Activated CD4-positive, alpha-beta memory T cell treated with anti-CD3 and anti-CD28 coated beads, Interleukin-2, amount 10 ng/mL, durations not matched to agents 7 days and 5 days (primary cell): Measurements from ENCODE around the gene NPR2. TPM values are rescaled to one million over a fixed set of nuclear protein-coding genes. Genes with fewer than 3 reads are reported as not detected.

ENCODE experiments used
- CTCF ChIA-PET: fragments of 350-600 bp; sonication (Branson Sonifier 250); formaldehyde crosslinking; loops from one replicate; lab custom pipeline; 2021; ENCODE audit warnings: antibody characterized with exemption, inconsistent platforms; lab: Charles Lee
- POLR2A ChIA-PET: fragments of 350-600 bp; sonication (Branson Sonifier 250); formaldehyde crosslinking; loops from one replicate; lab custom pipeline; 2021; ENCODE audit warnings: antibody characterized with exemption; lab: Charles Lee
- DNase-seq: peaks from one replicate; pipeline ENCODE4 v3.0.0-alpha.2; 2020
- H3K27ac Mint-ChIP-seq: one replicate; pipeline ENCODE4 v1.8.0; 2021; ENCODE audit warnings: mild to moderate bottlenecking, mixed read lengths
- H3K27me3 Mint-ChIP-seq: one replicate; pipeline ENCODE4 v1.8.0; 2021; ENCODE audit warnings: mixed read lengths
- H3K36me3 Mint-ChIP-seq: one replicate; pipeline ENCODE4 v1.8.0; 2021; ENCODE audit warnings: low read depth, mixed read lengths
- H3K4me1 Mint-ChIP-seq: one replicate; pipeline ENCODE4 v1.8.0; 2021; ENCODE audit warnings: mixed read lengths
- H3K4me3 Mint-ChIP-seq: one replicate; pipeline ENCODE4 v1.8.0; 2021; ENCODE audit warnings: mild to moderate bottlenecking, mixed read lengths
- H3K9me3 Mint-ChIP-seq: one replicate; pipeline ENCODE4 v1.8.0; 2021; ENCODE audit warnings: mixed read lengths
- total RNA-seq, 2 experiments: library from RNA; stranded (reverse); gene quantifications; one replicate each; pipeline ENCODE4 v1.2.3, GENCODE V29; 2021

The NPR2 gene
- total RNA-seq, 2 experiments from 2014 or later: 7.7 to 8.5 TPM

GRCh38 chr9:35767458-35767857 lies 23.9 kb upstream of the NPR2 start:
- CTCF ChIA-PET: interaction anchor here (1.3 kb wide), 1 partner anchor 59 kb away, joined by 3 read pairs; no protein-coding TSS in a partner anchor
- Mint-ChIP-seq H3K9me3 (no peaks in the 10 kb centered on the region), H3K27me3 (no peaks in the 10 kb centered on the region), H3K36me3 (no peaks in the 10 kb centered on the region), H3K4me3 (no peak overlapping the region), H3K4me1 (no peaks in the 10 kb centered on the region), H3K27ac (no peak overlapping the region)
- DNase-seq: no peak
- POLR2A ChIA-PET: no interaction called here

GRCh38 chr9:35769763-35770162 lies 21.6 kb upstream of the NPR2 start:
- Mint-ChIP-seq H3K4me3 (no peak overlapping the region), H3K36me3 (no peaks in the 10 kb centered on the region), H3K4me1 (no peaks in the 10 kb centered on the region), H3K9me3 (no peaks in the 10 kb centered on the region), H3K27me3 (no peaks in the 10 kb centered on the region), H3K27ac (no peak overlapping the region)
- no peak for DNase-seq
- ChIA-PET CTCF (interaction anchor here (0.7 to 2.0 kb wide), 4 partner anchors 14 to 295 kb away, joined by 3 to 6 read pairs (median 4); no protein-coding TSS in a partner anchor), POLR2A (interaction anchor here (2.1 kb wide), 1 partner anchor 21 kb away, joined by 7 read pairs; the partner anchor contains the start of genes GBA2 and RGP1)

GRCh38 chr9:35771075-35771433 lies 20.3 kb upstream of the NPR2 start:
- H3K9me3 Mint-ChIP-seq: no peaks in the 10 kb centered on the region
- no peaks in the 10 kb centered on the region for H3K4me1 Mint-ChIP-seq
- DNase-seq: no peak
- CTCF ChIA-PET: interaction anchor here (0.6 to 0.8 kb wide), 2 partner anchors 14 to 26 kb away, joined by 3 to 4 read pairs; no protein-coding TSS in a partner anchor
- no peaks in the 10 kb centered on the region for H3K27me3 Mint-ChIP-seq
- no peak overlapping the region for H3K4me3 Mint-ChIP-seq
- no peak overlapping the region for H3K27ac Mint-ChIP-seq
- POLR2A ChIA-PET: interaction anchor here (1.2 to 2.0 kb wide), 2 partner anchors 10 to 23 kb away, joined by 4 to 5 read pairs; partner anchors contain the start of genes GBA2 and RGP1
- no peaks in the 10 kb centered on the region for H3K36me3 Mint-ChIP-seq

- Mint-ChIP-seq H3K4me3 (no peak overlapping the region), H3K27me3 (no peaks in the 10 kb centered on the region), H3K36me3 (no peaks in the 10 kb centered on the region), H3K27ac (no peak overlapping the region), H3K4me1 (no peaks in the 10 kb centered on the region), H3K9me3 (no peaks in the 10 kb centered on the region)
- ChIA-PET POLR2A (interaction anchor here (1.2 to 2.0 kb wide), 2 partner anchors 11 to 23 kb away, joined by 4 to 5 read pairs; partner anchors contain the start of genes GBA2 and RGP1), CTCF (interaction anchor here (0.6 to 0.8 kb wide), 2 partner anchors 15 to 26 kb away, joined by 3 to 4 read pairs; no protein-coding TSS in a partner anchor)
- no peak for DNase-seq
Measured at GRCh38 chr9:35771534-35771933, 19.9 kb upstream of the NPR2 start.

GRCh38 chr9:35771943-35772342 lies 19.4 kb upstream of the NPR2 start:
- Mint-ChIP-seq H3K4me3 (no peak overlapping the region), H3K27me3 (no peaks in the 10 kb centered on the region), H3K36me3 (no peaks in the 10 kb centered on the region), H3K27ac (no peak overlapping the region), H3K4me1 (no peaks in the 10 kb centered on the region), H3K9me3 (no peaks in the 10 kb centered on the region)
- ChIA-PET CTCF (interaction anchor here (0.8 to 1.2 kb wide), 3 partner anchors 8 to 110 kb away, joined by 3 to 4 read pairs (median 4); no protein-coding TSS in a partner anchor), POLR2A (interaction anchor here (2.0 kb wide), 1 partner anchor 11 kb away, joined by 5 read pairs; no protein-coding TSS in a partner anchor)
- DNase-seq: no peak

- no peak for DNase-seq
- POLR2A ChIA-PET: no interaction called here
- peaks cover under 1% of the 10 kb centered on the region for H3K36me3 Mint-ChIP-seq
- CTCF ChIA-PET: interaction anchor here (0.8 to 1.3 kb wide), 6 partner anchors 15 to 128 kb away, joined by 3 to 6 read pairs (median 3); partner anchors contain the start of genes GBA2 and RGP1
- H3K27ac Mint-ChIP-seq: no peak overlapping the region
- H3K27me3 Mint-ChIP-seq: no peaks in the 10 kb centered on the region
- no peaks in the 10 kb centered on the region for H3K4me1 Mint-ChIP-seq
- no peak overlapping the region for H3K4me3 Mint-ChIP-seq
- no peaks in the 10 kb centered on the region for H3K9me3 Mint-ChIP-seq
Measured at GRCh38 chr9:35774907-35775635, 16.3 kb upstream of the NPR2 start.

- H3K4me3 Mint-ChIP-seq: no peak overlapping the region
- DNase-seq: no peak
- POLR2A ChIA-PET: no interaction called here
- peaks cover 5% of the 10 kb centered on the region for H3K36me3 Mint-ChIP-seq
- no peaks in the 10 kb centered on the region for H3K9me3 Mint-ChIP-seq
- CTCF ChIA-PET: interaction anchor here (1.1 to 1.3 kb wide), 3 partner anchors 14 to 27 kb away, joined by 3 to 6 read pairs (median 4); partner anchors contain the start of genes GBA2 and RGP1
- no peaks in the 10 kb centered on the region for H3K4me1 Mint-ChIP-seq
- H3K27ac Mint-ChIP-seq: no peak overlapping the region
- H3K27me3 Mint-ChIP-seq: no peaks in the 10 kb centered on the region
Measured at GRCh38 chr9:35776018-35776417, 15.4 kb upstream of the NPR2 start.

- Mint-ChIP-seq H3K36me3 (peaks cover 9% of the 10 kb centered on the region), H3K4me1 (no peaks in the 10 kb centered on the region), H3K9me3 (no peaks in the 10 kb centered on the region), H3K4me3 (no peak overlapping the region), H3K27me3 (no peaks in the 10 kb centered on the region), H3K27ac (no peak overlapping the region)
- CTCF ChIA-PET: interaction anchor here (0.8 to 2.2 kb wide), 7 partner anchors 12 to 176 kb away, joined by 3 to 8 read pairs (median 4); no protein-coding TSS in a partner anchor
- no peak for DNase-seq
- POLR2A ChIA-PET: no interaction called here
Measured at GRCh38 chr9:35778496-35778895, 12.9 kb upstream of the NPR2 start.

- ChIA-PET POLR2A (interaction anchor here (1.1 kb wide), 1 partner anchor 25 kb away, joined by 3 read pairs; no protein-coding TSS in a partner anchor), CTCF (interaction anchor here (1.5 to 1.6 kb wide), 2 partner anchors 9 to 121 kb away, joined by 4 to 5 read pairs; no protein-coding TSS in a partner anchor)
Measured at GRCh38 chr9:35781066-35781465, 10.3 kb upstream of the NPR2 start.

GRCh38 chr9:35783418-35783817 lies 8.0 kb upstream of the NPR2 start:
- Mint-ChIP-seq H3K9me3 (no peaks in the 10 kb centered on the region), H3K4me1 (no peaks in the 10 kb centered on the region), H3K27me3 (no peaks in the 10 kb centered on the region), H3K27ac (no peak overlapping the region), H3K36me3 (peaks cover 27% of the 10 kb centered on the region), H3K4me3 (no peak overlapping the region)
- ChIA-PET POLR2A (no interaction called here), CTCF (interaction anchor here (1.9 kb wide), 1 partner anchor 48 kb away, joined by 5 read pairs; no protein-coding TSS in a partner anchor)
- no peak for DNase-seq

More at GRCh38 chr9:35781066-35781465, 10.3 kb upstream of the NPR2 start:
- DNase-seq: no peak
- H3K27ac Mint-ChIP-seq: no peak overlapping the region
- no peaks in the 10 kb centered on the region for H3K9me3 Mint-ChIP-seq
- no peaks in the 10 kb centered on the region for H3K4me1 Mint-ChIP-seq
- no peak overlapping the region for H3K4me3 Mint-ChIP-seq
- H3K27me3 Mint-ChIP-seq: no peaks in the 10 kb centered on the region
- peaks cover 21% of the 10 kb centered on the region for H3K36me3 Mint-ChIP-seq

GRCh38 chr9:35789541-35789940 lies 1.9 kb upstream of the NPR2 start:
- H3K4me1 Mint-ChIP-seq: peaks cover 6% of the 10 kb centered on the region
- POLR2A ChIA-PET: interaction anchor here (0.7 to 1.3 kb wide), 5 partner anchors 17 to 400 kb away, joined by 3 to 4 read pairs (median 3); partner anchors contain the start of gene HINT2
- no peaks in the 10 kb centered on the region for H3K9me3 Mint-ChIP-seq
- peaks cover 11% of the 10 kb centered on the region for H3K36me3 Mint-ChIP-seq
- no peaks in the 10 kb centered on the region for H3K27me3 Mint-ChIP-seq
- H3K27ac Mint-ChIP-seq: no peak overlapping the region
- no peak overlapping the region for H3K4me3 Mint-ChIP-seq
- no peak for DNase-seq
- CTCF ChIA-PET: interaction anchor here (0.6 to 3.7 kb wide), 22 partner anchors 9 to 186 kb away, joined by 3 to 54 read pairs (median 6); partner anchors contain the start of genes CREB3, FAM221B, HINT2 and SPAG8

- Mint-ChIP-seq H3K27me3 (no peaks in the 10 kb centered on the region), H3K4me3 (no peak overlapping the region), H3K9me3 (no peaks in the 10 kb centered on the region), H3K36me3 (peaks cover 11% of the 10 kb centered on the region), H3K27ac (no peak overlapping the region), H3K4me1 (peaks cover 9% of the 10 kb centered on the region)
- POLR2A ChIA-PET: interaction anchor here (0.8 to 1.3 kb wide), 6 partner anchors 17 to 399 kb away, joined by 3 to 4 read pairs (median 3); no protein-coding TSS in a partner anchor
- CTCF ChIA-PET: interaction anchor here (0.6 to 3.7 kb wide), 25 partner anchors 10 to 186 kb away, joined by 3 to 54 read pairs (median 4); partner anchors contain the start of genes ARHGEF39, CREB3, FAM221B and HINT2
- DNase-seq: no peak
Measured at GRCh38 chr9:35790025-35790384, 1.4 kb upstream of the NPR2 start.
